OCI-LY1 (cell line): ENCODE data around the gene TSPAN4.

ENCODE experiments used
- H2AFZ ChIP-seq: fragments of 200-600 bp; sonication (generic), shearing (Covaris generic); 2 replicates; pipeline ENCODE4 v1.6.0; 2014; ENCODE audit warnings: antibody characterized with exemption, mild to moderate bottlenecking, low read length
- H3F3A ChIP-seq: fragments of 200-600 bp; sonication (generic), shearing (Covaris generic); 2 replicates; pipeline ENCODE4 v1.6.0; 2014; ENCODE audit warnings: mild to moderate bottlenecking, antibody characterized with exemption, low read length, moderate library complexity; ENCODE audit not compliant: insufficient read depth
- H3K27ac ChIP-seq: fragments of 200-600 bp; sonication (generic); 2 replicates; pipeline ENCODE4 v1.5.1; 2014; ENCODE audit warnings: low read length, mixed run types, mild to moderate bottlenecking, low read depth; ENCODE audit not compliant: poor library complexity, severe bottlenecking
- H3K27me3 ChIP-seq: fragments of 200-600 bp; sonication (generic); 2 replicates; pipeline ENCODE4 v1.6.0; 2014; ENCODE audit warnings: antibody characterized with exemption, mild to moderate bottlenecking, low read length, moderate library complexity; ENCODE audit not compliant: insufficient read depth
- H3K36me3 ChIP-seq: fragments of 200-600 bp; sonication (generic); 2 replicates; pipeline ENCODE4 v1.6.1; 2014; ENCODE audit warnings: mild to moderate bottlenecking, antibody characterized with exemption, low read length, moderate library complexity, mixed read lengths; ENCODE audit not compliant: insufficient read depth
- H3K4me1 ChIP-seq: fragments of 200-600 bp; sonication (generic); 2 replicates; pipeline ENCODE4 v1.5.1; 2014; ENCODE audit warnings: mild to moderate bottlenecking, low read length, moderate library complexity; ENCODE audit not compliant: insufficient read depth, severe bottlenecking
- H3K4me2 ChIP-seq: fragments of 200-600 bp; sonication (generic), shearing (Covaris generic); 2 replicates; pipeline ENCODE4 v1.6.1; 2014; ENCODE audit warnings: low read length
- H3K4me3 ChIP-seq: fragments of 200-600 bp; sonication (generic); 2 replicates; pipeline ENCODE4 v1.5.1; 2014; ENCODE audit warnings: low read length, low read depth, mild to moderate bottlenecking, mixed read lengths; ENCODE audit not compliant: poor library complexity, severe bottlenecking
- H3K79me2 ChIP-seq: fragments of 200-600 bp; shearing (Covaris generic); 2 replicates; pipeline ENCODE4 v1.6.1; 2016; ENCODE audit warnings: mixed run types, low read length, mixed read lengths; ENCODE audit not compliant: insufficient read depth
- H3K9ac ChIP-seq: fragments of 200-600 bp; sonication (generic), shearing (Covaris generic); 2 replicates; pipeline ENCODE4 v1.6.1; 2014; ENCODE audit warnings: mild to moderate bottlenecking, low read length, mixed read lengths
- H3K9me2 ChIP-seq: fragments of 200-600 bp; sonication (generic), shearing (Covaris generic); 2 replicates; pipeline ENCODE4 v1.6.1; 2014; ENCODE audit warnings: low read depth, mild to moderate bottlenecking, low read length, mixed read lengths
- H3K9me3 ChIP-seq: fragments of 200-600 bp; shearing (Covaris generic); 2 replicates; pipeline ENCODE4 v1.6.1; 2014; ENCODE audit warnings: low read length, mixed read lengths
- H4K20me1 ChIP-seq: fragments of 200-600 bp; sonication (generic), shearing (Covaris generic); 2 replicates; pipeline ENCODE4 v1.6.0; 2016; ENCODE audit warnings: mild to moderate bottlenecking, low read length; ENCODE audit not compliant: insufficient read depth
- EZH2 ChIP-seq: fragments of 200-600 bp; sonication (generic), shearing (Covaris generic); IDR thresholded peaks from 2 replicates; pipeline ENCODE4 v1.8.0; 2017; ENCODE audit warnings: borderline replicate concordance, mixed run types, mild to moderate bottlenecking, antibody characterized with exemption, low read length, moderate library complexity, mixed read lengths
- TF ChIP-seq, protein P1 (sequence below): fragments of 200-600 bp; sonication (generic), shearing (Covaris generic); IDR thresholded peaks from 2 replicates; pipeline ENCODE4 v1.5.1; 2017; ENCODE audit warnings: mild to moderate bottlenecking, antibody characterized with exemption, low read length, moderate library complexity, mixed read lengths

TSPAN4 gene

DNA sequence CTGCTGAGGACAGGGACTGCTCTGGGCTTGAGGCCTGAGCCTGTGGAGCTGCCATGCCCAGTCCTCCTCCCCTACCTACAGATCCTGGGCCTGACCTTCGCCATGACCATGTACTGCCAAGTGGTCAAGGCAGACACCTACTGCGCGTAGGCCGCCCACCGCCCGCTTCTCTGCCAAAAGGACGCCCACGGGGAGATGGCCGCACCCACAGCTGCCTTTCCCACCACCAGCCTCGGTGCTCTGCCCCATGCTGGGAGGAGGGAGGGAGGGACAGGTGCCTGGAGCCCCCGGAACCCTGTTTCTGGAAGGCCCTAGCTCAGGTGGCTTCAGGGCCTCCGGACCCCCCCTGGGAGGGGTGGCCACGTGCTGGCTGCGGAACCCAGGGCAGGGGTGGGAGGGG is 23.8 kb downstream of the TSPAN4 start:
- no peaks in the 10 kb centered on the region for H3K9me3 ChIP-seq
- H3K4me1 ChIP-seq, result no peaks in the 10 kb centered on the region
- H3K9me2 ChIP-seq, result no peaks in the 10 kb centered on the region
- H3K36me3 ChIP-seq, result no peaks in the 10 kb centered on the region
- no peak overlapping the region for H3K4me3 ChIP-seq
- H3K9ac ChIP-seq, result no peak overlapping the region
- H3F3A ChIP-seq, result no peaks in the 10 kb centered on the region
- no peaks in the 10 kb centered on the region for H3K79me2 ChIP-seq
- H3K27ac ChIP-seq, result no peak overlapping the region
- peaks cover 6% of the 10 kb centered on the region; the same call in 1 of the 2 replicates for H3K27me3 ChIP-seq
- no peaks in the 10 kb centered on the region for H4K20me1 ChIP-seq
- no peak for TF ChIP-seq EZH2
- TF ChIP-seq, protein P1, sequence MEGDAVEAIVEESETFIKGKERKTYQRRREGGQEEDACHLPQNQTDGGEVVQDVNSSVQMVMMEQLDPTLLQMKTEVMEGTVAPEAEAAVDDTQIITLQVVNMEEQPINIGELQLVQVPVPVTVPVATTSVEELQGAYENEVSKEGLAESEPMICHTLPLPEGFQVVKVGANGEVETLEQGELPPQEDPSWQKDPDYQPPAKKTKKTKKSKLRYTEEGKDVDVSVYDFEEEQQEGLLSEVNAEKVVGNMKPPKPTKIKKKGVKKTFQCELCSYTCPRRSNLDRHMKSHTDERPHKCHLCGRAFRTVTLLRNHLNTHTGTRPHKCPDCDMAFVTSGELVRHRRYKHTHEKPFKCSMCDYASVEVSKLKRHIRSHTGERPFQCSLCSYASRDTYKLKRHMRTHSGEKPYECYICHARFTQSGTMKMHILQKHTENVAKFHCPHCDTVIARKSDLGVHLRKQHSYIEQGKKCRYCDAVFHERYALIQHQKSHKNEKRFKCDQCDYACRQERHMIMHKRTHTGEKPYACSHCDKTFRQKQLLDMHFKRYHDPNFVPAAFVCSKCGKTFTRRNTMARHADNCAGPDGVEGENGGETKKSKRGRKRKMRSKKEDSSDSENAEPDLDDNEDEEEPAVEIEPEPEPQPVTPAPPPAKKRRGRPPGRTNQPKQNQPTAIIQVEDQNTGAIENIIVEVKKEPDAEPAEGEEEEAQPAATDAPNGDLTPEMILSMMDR, result no peak
- H3K4me2 ChIP-seq, result no peak overlapping the region
- no peak overlapping the region for H2AFZ ChIP-seq

DNA sequence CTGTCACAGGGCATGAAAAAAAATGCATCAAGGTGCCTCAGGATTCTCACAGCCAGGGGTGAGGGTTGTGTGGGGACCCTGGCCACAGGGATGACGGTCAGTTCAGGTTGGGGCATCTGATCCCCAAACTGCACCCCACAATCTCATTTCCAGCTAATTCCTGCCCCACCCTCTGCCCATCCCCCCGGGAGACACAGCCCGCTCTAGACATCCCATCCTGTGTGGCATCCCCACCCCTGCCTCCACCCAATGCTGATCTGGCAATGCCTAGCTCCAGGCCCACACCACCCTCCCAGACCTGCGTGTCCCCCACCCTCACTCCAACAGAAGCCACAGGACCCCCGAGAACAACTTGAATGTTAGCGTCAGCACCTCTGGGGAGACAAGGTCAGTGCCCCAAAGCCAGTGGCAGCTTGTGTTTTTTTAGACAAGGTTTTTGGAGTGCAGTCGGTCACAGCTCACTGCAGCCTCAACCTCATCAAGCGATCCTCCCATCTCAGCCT is 25.3 kb downstream of the TSPAN4 start:
- H3K79me2 ChIP-seq, result no peaks in the 10 kb centered on the region
- H3K9ac ChIP-seq, result no peak overlapping the region
- peaks cover 6% of the 10 kb centered on the region; the same call in 1 of the 2 replicates for H3K27me3 ChIP-seq
- H3K4me3 ChIP-seq, result no peak overlapping the region
- H3K27ac ChIP-seq, result no peak overlapping the region
- no peaks in the 10 kb centered on the region for H3K9me3 ChIP-seq
- H3K4me1 ChIP-seq, result no peaks in the 10 kb centered on the region
- no peaks in the 10 kb centered on the region for H3K36me3 ChIP-seq
- no peaks in the 10 kb centered on the region for H3F3A ChIP-seq
- no peaks in the 10 kb centered on the region for H3K9me2 ChIP-seq
- H4K20me1 ChIP-seq, result no peaks in the 10 kb centered on the region
- TF ChIP-seq, protein P1, result no peak
- no peak for TF ChIP-seq EZH2
- H3K4me2 ChIP-seq, result no peak overlapping the region
- no peak overlapping the region for H2AFZ ChIP-seq

DNA sequence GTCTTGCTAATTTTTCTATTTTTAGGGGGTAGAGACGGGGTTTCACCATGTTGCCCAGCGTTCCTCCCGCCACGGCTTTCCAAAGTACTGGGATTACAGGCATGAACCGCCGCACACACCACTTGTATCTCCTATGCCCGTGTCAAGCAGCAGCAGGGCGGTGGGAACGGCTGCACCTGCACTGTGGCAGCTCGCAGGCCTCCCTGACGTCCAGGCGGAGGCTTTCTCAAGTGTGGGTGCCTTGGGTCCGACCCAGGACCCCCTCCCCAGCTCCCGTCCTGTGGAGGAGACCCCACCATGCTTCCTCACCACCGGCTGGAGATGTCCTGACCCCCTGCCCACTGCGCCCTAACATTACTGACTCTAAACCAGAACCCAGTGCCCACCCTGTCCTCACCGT is 25.7 kb downstream of the TSPAN4 start:
- no peaks in the 10 kb centered on the region for H3K36me3 ChIP-seq
- H3K9me2 ChIP-seq, result no peaks in the 10 kb centered on the region
- H3F3A ChIP-seq, result no peaks in the 10 kb centered on the region
- H3K9me3 ChIP-seq, result no peaks in the 10 kb centered on the region
- H3K4me2 ChIP-seq, result no peak overlapping the region
- no peaks in the 10 kb centered on the region for H4K20me1 ChIP-seq
- no peaks in the 10 kb centered on the region for H3K4me1 ChIP-seq
- H3K9ac ChIP-seq, result no peak overlapping the region
- no peak overlapping the region for H3K27ac ChIP-seq
- no peaks in the 10 kb centered on the region for H3K79me2 ChIP-seq
- no peak overlapping the region for H2AFZ ChIP-seq
- no peak overlapping the region for H3K4me3 ChIP-seq
- peaks cover 6% of the 10 kb centered on the region; the same call in 1 of the 2 replicates for H3K27me3 ChIP-seq
- no peak for TF ChIP-seq EZH2
- TF ChIP-seq, protein P1, result no peak
